ENCODE results near the gene AMDHD1.

AMDHD1 gene

GRCh38 chr12:95943330-95943842 lies at the start of gene AMDHD1:
Gene AMDHD1, plus strand, starts transcription at chr12:95943331. Its CDS starts 68 bp downstream, at chr12:95943399.
- peak; percentile 89 for ATAC-seq
- TF ChIP-seq ZNF8 (CRISPR knock-in tag; IDR thresholded peaks at IDR 0.05) (no peak), TOX (CRISPR knock-in tag; IDR thresholded peaks at IDR 0.05; ENCODE audit: borderline replicate concordance) (no peak), CSRNP3 (CRISPR knock-in tag; IDR thresholded peaks at IDR 0.05) (no peak)

GRCh38 chr12:95896846-95897245 lies 46.3 kb upstream of the AMDHD1 start:
- no peak for TF ChIP-seq ZNF565 (CRISPR knock-in tag; conservative IDR thresholded peaks at IDR 0.05; ENCODE audit: low read depth)
- TF ChIP-seq TSHZ2 (CRISPR knock-in tag; IDR thresholded peaks at IDR 0.05), result no peak
- TF ChIP-seq ARNTL (CRISPR knock-in tag; IDR thresholded peaks at IDR 0.05; ENCODE audit: borderline replicate concordance, low read depth), result no peak
- TF ChIP-seq ZNF8 (CRISPR knock-in tag; IDR thresholded peaks at IDR 0.05), result no peak
- ATAC-seq, result no peak

GRCh38 chr12:95898081-95898480 lies 45.0 kb upstream of the AMDHD1 start:
- no peak for TF ChIP-seq CREB5 (CRISPR knock-in tag; IDR thresholded peaks at IDR 0.05; ENCODE audit: low read depth)
- TF ChIP-seq ZC3H10 (CRISPR knock-in tag; IDR thresholded peaks at IDR 0.05), result no peak
- TF ChIP-seq PPARA (CRISPR knock-in tag; IDR thresholded peaks at IDR 0.05; ENCODE audit: borderline replicate concordance), result no peak
- no peak for TF ChIP-seq CSRNP3 (CRISPR knock-in tag; IDR thresholded peaks at IDR 0.05)
- TF ChIP-seq PATZ1 (CRISPR knock-in tag; IDR thresholded peaks at IDR 0.05; ENCODE audit: borderline replicate concordance), result no peak
- no peak for TF ChIP-seq ISL1 (CRISPR knock-in tag; IDR thresholded peaks at IDR 0.05)
- no peak for TF ChIP-seq BACH2 (CRISPR knock-in tag; IDR thresholded peaks at IDR 0.05; ENCODE audit: borderline replicate concordance)
- TF ChIP-seq CSDC2 (CRISPR knock-in tag; IDR thresholded peaks at IDR 0.05), result no peak
- TF ChIP-seq POU6F1 (CRISPR knock-in tag; IDR thresholded peaks at IDR 0.05; ENCODE audit: borderline replicate concordance, low read depth), result no peak
- no peak for TF ChIP-seq ESRRG (CRISPR knock-in tag; IDR thresholded peaks at IDR 0.05)
- TF ChIP-seq TSHZ2 (CRISPR knock-in tag; IDR thresholded peaks at IDR 0.05), result no peak
- no peak for TF ChIP-seq ZFP30 (CRISPR knock-in tag; IDR thresholded peaks at IDR 0.05)
- no peak for TF ChIP-seq TCF4 (CRISPR knock-in tag; IDR thresholded peaks at IDR 0.05; ENCODE audit: borderline replicate concordance)
- TF ChIP-seq GLIS3 (CRISPR knock-in tag; IDR thresholded peaks at IDR 0.05), result no peak
- TF ChIP-seq SNAI2 (CRISPR knock-in tag; IDR thresholded peaks at IDR 0.05), result no peak
- TF ChIP-seq ZFP3 (CRISPR knock-in tag; IDR thresholded peaks at IDR 0.05), result no peak
- TF ChIP-seq ARNTL (CRISPR knock-in tag; IDR thresholded peaks at IDR 0.05; ENCODE audit: borderline replicate concordance, low read depth), result no peak
- no peak for TF ChIP-seq ZNF70 (CRISPR knock-in tag; IDR thresholded peaks at IDR 0.05)
- ATAC-seq, result no peak

Data from SK-N-SH treated with all-trans-retinoic acid at 6 μM for 48 hours (cell line).